Kidney epithelial cell (primary cell): ENCODE results near the gene TATDN2. TPM values are rescaled to one million over a fixed set of nuclear protein-coding genes. Genes with fewer than 3 reads are reported as not detected.
A peak's percentile ranks its signal among the peaks of the same experiment; 100 is the strongest.
"Not testable (repeated sequence)": the region's sequence is repeated elsewhere in the genome, so short reads cannot be mapped to it uniquely, and the experiment has no call there.

Experiments used
- DNase-seq: peaks from one replicate; pipeline ENCODE4 v3.0.0-alpha.2; 2010; ENCODE audit warnings: low read depth
- H3K27me3 ChIP-seq: 2 replicates; pipeline ENCODE4 v1.6.0; 2011; ENCODE audit warnings: low read length; ENCODE audit not compliant: control insufficient read depth, insufficient read depth
- H3K36me3 ChIP-seq: 2 replicates; pipeline ENCODE4 v1.5.1; 2011; ENCODE audit warnings: low read length; ENCODE audit not compliant: control insufficient read depth, insufficient read depth
- H3K4me3 ChIP-seq: 2 replicates; pipeline ENCODE4 v1.5.1; 2011; ENCODE audit warnings: low read depth, mild to moderate bottlenecking, control low read depth, low read length
- total RNA-seq: library from RNA; depleted of rRNA; stranded (reverse); fragments of >200 nt; gene quantifications from 2 replicates; pipeline ENCODE4 v1.2.3, GENCODE V29; 2015
- TF ChIP-seq, protein P1 (sequence below): IDR thresholded peaks from 2 replicates; pipeline ENCODE4 v1.5.1; 2011; ENCODE audit warnings: mild to moderate bottlenecking, moderate library complexity, low read length, control low read depth, inconsistent platforms; ENCODE audit not compliant: insufficient read depth, poor library complexity, severe bottlenecking

The TATDN2 gene
- total RNA-seq, 1 donor from 2014 or later: 14.8 TPM

DNA sequence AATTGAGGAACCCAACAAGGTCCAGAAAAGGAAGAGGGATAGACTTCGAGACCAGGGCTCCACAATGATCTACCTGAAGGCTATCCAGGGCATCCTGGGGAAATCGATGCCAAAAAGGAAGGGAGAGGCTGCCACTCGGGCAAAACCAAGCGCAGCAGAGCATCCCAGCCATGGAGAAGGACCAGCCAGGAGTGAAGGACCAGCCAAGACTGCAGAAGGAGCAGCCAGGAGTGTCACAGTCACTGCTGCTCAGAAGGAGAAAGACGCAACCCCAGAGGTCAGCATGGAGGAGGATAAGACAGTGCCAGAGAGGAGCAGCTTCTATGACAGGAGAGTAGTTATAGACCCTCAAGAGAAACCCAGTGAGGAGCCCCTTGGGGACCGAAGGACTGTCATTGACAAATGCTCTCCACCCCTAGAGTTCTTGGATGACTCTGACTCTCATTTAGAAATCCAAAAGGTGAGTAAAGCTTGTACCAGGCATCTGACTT lies 12.0 kb downstream of the TATDN2 start:
- no peak overlapping the region for H3K4me3 ChIP-seq
- peaks cover 2% of the 10 kb centered on the region for H3K36me3 ChIP-seq
- TF ChIP-seq, protein P1, sequence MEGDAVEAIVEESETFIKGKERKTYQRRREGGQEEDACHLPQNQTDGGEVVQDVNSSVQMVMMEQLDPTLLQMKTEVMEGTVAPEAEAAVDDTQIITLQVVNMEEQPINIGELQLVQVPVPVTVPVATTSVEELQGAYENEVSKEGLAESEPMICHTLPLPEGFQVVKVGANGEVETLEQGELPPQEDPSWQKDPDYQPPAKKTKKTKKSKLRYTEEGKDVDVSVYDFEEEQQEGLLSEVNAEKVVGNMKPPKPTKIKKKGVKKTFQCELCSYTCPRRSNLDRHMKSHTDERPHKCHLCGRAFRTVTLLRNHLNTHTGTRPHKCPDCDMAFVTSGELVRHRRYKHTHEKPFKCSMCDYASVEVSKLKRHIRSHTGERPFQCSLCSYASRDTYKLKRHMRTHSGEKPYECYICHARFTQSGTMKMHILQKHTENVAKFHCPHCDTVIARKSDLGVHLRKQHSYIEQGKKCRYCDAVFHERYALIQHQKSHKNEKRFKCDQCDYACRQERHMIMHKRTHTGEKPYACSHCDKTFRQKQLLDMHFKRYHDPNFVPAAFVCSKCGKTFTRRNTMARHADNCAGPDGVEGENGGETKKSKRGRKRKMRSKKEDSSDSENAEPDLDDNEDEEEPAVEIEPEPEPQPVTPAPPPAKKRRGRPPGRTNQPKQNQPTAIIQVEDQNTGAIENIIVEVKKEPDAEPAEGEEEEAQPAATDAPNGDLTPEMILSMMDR: no peak
- no peak for DNase-seq
- H3K27me3 ChIP-seq: no peaks in the 10 kb centered on the region

DNA sequence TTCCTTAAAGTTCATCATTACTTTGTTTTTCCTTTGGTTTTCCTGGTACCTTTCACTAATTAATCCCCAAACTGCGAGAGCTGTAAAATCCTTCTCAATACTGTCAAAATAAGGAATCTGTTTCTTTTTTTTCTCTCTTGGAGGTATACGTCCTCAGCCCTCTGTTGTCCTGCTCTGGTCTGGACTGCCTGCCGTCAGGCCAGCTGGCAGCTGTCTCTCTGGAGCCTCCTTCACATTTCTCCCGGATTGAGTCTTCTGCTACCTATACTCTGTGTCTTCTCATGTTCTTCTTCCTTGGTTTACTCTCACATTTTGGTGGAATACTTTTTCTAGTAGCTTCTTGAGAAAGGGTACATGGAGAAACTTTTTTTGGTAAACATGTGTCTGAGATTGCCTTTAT lies 13.8 kb downstream of the TATDN2 start:
- TF ChIP-seq, protein P1: no peak
- Histone ChIP-seq H3K27me3 (no peaks in the 10 kb centered on the region), H3K36me3 (peaks cover 2% of the 10 kb centered on the region), H3K4me3 (no peak overlapping the region)
- DNase-seq: no peak

DNA sequence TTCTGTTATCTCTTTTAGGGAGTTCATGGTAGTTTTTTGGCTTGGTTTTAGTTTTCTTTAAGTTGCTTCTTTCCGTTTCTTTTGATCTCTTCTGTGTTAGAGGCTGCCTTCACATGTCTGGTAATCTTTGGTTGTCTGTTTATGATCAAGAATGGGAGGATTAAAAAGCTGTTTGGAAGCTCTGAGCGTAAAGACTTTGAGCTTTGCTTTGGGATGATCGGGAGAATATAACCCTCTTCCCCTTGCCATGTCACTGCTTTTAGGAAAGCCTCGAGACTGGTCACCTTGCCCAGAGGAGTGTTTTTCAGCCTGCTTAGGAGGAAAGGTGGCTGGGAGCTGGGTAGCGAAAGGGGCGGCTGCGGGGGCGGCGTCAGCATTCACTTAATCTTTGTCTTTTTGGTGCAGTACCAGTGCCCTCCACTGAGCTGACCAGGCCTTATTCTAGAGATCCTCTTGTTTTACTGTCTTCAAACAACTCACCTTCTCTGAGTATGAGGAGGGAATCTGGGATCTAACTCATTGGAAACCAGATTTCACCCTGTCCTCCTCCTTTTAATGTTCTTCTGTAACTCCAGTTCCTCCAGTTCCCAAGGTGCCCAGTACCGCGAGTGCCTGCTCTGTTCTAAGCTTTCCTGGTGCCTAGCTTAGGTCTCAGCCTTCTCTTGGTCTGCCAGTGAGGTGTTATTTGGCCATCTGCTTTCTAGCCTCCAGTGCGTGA lies 15.5 kb downstream of the TATDN2 start:
- TF ChIP-seq, protein P1: peak; percentile 53
- Histone ChIP-seq H3K27me3 (no peaks in the 10 kb centered on the region), H3K36me3 (peaks cover 2% of the 10 kb centered on the region), H3K4me3 (no peak overlapping the region)
- DNase-seq: no peak

DNA sequence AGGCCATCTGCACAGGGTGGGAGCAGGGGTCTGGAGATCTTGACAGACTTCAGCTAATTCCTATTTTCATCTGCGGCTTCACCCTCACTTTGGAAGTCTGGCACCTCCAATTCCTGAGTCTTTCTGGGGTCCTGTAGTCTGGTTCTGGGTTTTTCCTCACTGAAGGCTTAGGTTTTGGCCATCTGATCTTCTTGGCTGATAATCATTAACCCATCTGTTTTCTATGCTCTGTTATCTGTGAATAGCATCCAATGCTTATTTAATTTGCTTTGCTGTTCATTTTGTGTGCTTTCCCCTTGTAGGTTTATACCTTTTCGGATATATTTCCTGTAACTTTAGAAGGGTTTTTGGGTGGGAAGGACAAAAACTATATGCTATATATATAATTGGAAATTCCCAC lies 17.6 kb downstream of the TATDN2 start:
- Histone ChIP-seq H3K36me3 (no peaks in the 10 kb centered on the region), H3K4me3 (no peak overlapping the region), H3K27me3 (no peaks in the 10 kb centered on the region)
- DNase-seq: no peak
- TF ChIP-seq, protein P1: no peak

DNA sequence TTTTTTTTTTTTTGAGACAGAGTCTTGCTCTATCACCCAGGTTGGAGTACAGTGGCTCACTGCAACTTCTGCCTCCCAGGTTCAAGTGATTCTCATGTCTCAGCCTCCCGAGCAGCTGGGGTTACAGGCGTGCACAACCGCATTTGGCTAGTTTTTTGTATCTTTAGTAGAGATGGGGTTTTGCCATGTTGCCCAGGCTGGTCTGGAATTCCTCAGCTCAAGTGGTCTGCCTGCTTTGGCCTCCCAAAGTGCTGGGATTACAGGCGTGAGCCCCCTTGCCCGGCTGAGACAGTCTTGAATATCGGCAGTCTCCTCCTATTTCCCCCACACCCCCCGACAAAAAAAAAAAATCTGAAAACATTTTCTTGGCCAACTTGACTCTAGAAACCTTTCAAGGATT lies 18.7 kb downstream of the TATDN2 start:
- not testable (repeated sequence) for H3K4me3 ChIP-seq, H3K27me3 ChIP-seq, H3K36me3 ChIP-seq, DNase-seq

DNA sequence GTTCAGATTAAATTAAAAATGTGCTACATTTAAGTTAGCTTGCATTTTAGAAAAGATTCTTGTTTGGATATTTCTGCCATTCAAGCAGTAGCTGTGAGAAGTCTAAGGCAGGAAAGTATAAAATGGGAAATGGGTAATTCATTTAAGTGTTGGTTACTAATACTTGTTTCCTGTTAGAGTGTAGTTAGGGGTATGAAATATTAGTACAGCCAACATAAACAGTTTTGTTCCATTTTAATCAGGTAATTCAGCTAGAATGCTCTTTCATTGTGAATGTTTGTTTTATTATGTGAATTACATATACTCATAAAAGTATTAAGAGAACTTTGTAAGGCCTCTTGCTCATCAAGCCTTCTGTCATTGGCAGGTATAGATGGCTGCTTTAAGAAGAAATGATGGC lies 19.9 kb downstream of the TATDN2 start:
- TF ChIP-seq, protein P1: no peak
- Histone ChIP-seq H3K36me3 (no peaks in the 10 kb centered on the region), H3K27me3 (no peaks in the 10 kb centered on the region), H3K4me3 (no peak overlapping the region)
- no peak for DNase-seq
